Kidney (tissue), 14 donors: ENCODE data around the gene NFATC2. TPM values are rescaled to one million over a fixed set of nuclear protein-coding genes. Genes with fewer than 3 reads are reported as not detected.
A peak's percentile ranks its signal among the peaks of the same experiment; 100 is the strongest.

Experiments
- DNase-seq, 5 donors: peaks; one replicate each; pipeline ENCODE4 v3.0.0-alpha.2; 2013 to 2020
- FAIRE-seq: peaks from 2 replicates; lab custom pipeline; 2012; peaks lifted over from hg19 to GRCh38; lab: Jason Lieb, UNC
- H3K27ac ChIP-seq, 2 donors: one replicate each; pipeline ENCODE4 v1.7.0; 2013; ENCODE audit warnings: low read depth in 2 of 2, low read length in 2 of 2, inconsistent platforms in 1 of 2
- H3K27me3 ChIP-seq: one replicate; pipeline ENCODE4 v1.7.1; 2013; ENCODE audit warnings: low read length, inconsistent platforms; ENCODE audit not compliant: control insufficient read depth, insufficient read depth
- H3K36me3 ChIP-seq, 3 donors: one replicate each; pipeline versions ENCODE4 v1.7.0 to v1.7.1; 2013; ENCODE audit warnings: low read length in 3 of 3, control low read depth in 1 of 3, inconsistent platforms in 1 of 3; ENCODE audit not compliant: insufficient read depth in 3 of 3, control insufficient read depth in 2 of 3
- H3K4me1 ChIP-seq, 3 donors: one replicate each; pipeline versions ENCODE4 v1.7.0 to v1.7.1; 2013; ENCODE audit warnings: low read length in 3 of 3, inconsistent platforms in 1 of 3, low read depth in 1 of 3; ENCODE audit not compliant: control insufficient read depth in 2 of 3, insufficient read depth in 2 of 3
- H3K4me3 ChIP-seq, 3 donors: one replicate each; pipeline versions ENCODE4 v1.7.0 to v1.8.1; 2013; ENCODE audit warnings: low read length in 3 of 3, control low read depth in 1 of 3, inconsistent platforms in 1 of 3
- H3K9ac ChIP-seq, 3 donors: one replicate each; pipeline versions ENCODE4 v1.7.0 to v1.7.1; 2013; ENCODE audit warnings: low read length in 3 of 3, control low read depth in 1 of 3, inconsistent platforms in 1 of 3
- H3K9me3 ChIP-seq, 3 donors: one replicate each; pipeline versions ENCODE4 v1.7.0 to v1.7.1; 2013; ENCODE audit warnings: low read length in 3 of 3, control low read depth in 1 of 3, inconsistent platforms in 1 of 3; ENCODE audit not compliant: control insufficient read depth in 2 of 3, insufficient read depth in 1 of 3
- intact Hi-C: fragments of 100-400 bp; cut with DNase I; formaldehyde crosslinking; loops from one replicate; pipeline ENCODE4 v1.11.1; 2022
- polyA plus RNA-seq: library from polyadenylated mRNA; stranded (reverse); fragments of 350-450 nt; fragmentation: Illumina TruSeq; extraction: RNeasy Lipid Tissue Mini Kit (QIAGEN cat#74804); gene quantifications from one replicate; pipeline ENCODE4 v1.2.3, GENCODE V29; 2014; ENCODE audit warnings: low read depth, low replicate concordance; ENCODE audit not compliant: insufficient read depth
- total RNA-seq: library from RNA; stranded (reverse); fragmentation: NEBNext Ultra II Directional; extraction: Animal tissue kit (Norgen Biotek cat#: 25700); gene quantifications from one replicate; pipeline ENCODE4 v1.2.1, GENCODE V29; 2021
- TF ChIP-seq, protein P1 (sequence below): IDR thresholded peaks from 3 replicates; pipeline ENCODE4 v1.5.1; 2012; ENCODE audit warnings: mild to moderate bottlenecking, moderate library complexity, borderline replicate concordance; ENCODE audit not compliant: insufficient read depth; ENCODE audit errors: extremely low read depth
- donor health status: control.
- donor health status: control.
- donor health status: control.
- donor health status: control.
- donor health status: control.
- donor health status: DM: yes; HTN: yes; CAD: no.
- donor health status: Normal renal cell carcinoma (clear cell type).

Gene NFATC2
- total and polyA plus RNA-seq, 2 donors from 2014 or later = 0.73 to 10.5 TPM

DNA sequence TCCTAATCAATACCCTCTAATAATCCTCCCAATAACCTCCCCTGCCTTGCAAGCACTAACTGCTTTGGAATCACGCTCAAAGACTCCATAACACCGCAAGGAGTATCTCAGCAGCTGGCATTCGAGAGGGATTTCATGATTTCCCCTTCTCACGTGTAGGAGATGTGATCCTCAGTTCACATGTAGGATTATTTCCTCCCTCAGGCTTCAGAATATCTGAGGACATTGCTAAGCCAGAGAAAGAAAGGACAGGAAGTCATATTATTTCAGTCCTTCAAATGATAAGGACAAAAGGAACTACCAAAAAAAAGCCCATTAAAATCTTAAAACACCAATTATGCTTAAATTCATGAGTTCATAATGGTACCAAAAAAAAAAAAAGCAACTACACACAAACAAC is 122.9 kb downstream of the NFATC2 start:
- Histone ChIP-seq H3K27ac (no peak overlapping the region), H3K4me3 (no peak overlapping the region), H3K9me3 (no peaks in the 10 kb centered on the region), H3K36me3 (no peaks in the 10 kb centered on the region), H3K9ac (no peak overlapping the region), H3K4me1 (no peaks in the 10 kb centered on the region), H3K27me3 (no peaks in the 10 kb centered on the region)
- DNase-seq = no peak
- intact Hi-C loops = no loop called here
- no peak for FAIRE-seq
- TF ChIP-seq, protein P1, sequence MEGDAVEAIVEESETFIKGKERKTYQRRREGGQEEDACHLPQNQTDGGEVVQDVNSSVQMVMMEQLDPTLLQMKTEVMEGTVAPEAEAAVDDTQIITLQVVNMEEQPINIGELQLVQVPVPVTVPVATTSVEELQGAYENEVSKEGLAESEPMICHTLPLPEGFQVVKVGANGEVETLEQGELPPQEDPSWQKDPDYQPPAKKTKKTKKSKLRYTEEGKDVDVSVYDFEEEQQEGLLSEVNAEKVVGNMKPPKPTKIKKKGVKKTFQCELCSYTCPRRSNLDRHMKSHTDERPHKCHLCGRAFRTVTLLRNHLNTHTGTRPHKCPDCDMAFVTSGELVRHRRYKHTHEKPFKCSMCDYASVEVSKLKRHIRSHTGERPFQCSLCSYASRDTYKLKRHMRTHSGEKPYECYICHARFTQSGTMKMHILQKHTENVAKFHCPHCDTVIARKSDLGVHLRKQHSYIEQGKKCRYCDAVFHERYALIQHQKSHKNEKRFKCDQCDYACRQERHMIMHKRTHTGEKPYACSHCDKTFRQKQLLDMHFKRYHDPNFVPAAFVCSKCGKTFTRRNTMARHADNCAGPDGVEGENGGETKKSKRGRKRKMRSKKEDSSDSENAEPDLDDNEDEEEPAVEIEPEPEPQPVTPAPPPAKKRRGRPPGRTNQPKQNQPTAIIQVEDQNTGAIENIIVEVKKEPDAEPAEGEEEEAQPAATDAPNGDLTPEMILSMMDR = no peak

DNA sequence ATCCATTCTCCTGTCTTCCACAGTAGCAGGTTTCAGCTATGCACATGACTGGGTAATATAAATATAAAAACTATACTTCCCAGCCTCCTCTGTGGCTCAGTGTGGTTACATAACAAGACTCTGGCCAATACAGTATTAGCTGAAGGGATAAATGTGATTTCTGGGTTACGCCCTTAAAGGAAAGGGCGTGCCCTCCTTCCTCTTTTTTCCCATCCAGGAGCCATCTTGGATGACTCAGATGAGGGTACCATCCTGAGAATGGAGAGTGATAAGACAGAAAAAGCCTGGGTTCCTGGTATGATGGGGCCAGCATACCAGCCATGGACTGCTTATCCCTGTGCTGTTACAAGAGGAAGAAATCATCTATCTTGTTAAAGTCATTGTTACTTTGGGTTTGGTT is 123.3 kb downstream of the NFATC2 start:
- intact Hi-C loops = no loop called here
- no peak overlapping the region for H3K4me3 ChIP-seq
- H3K27me3 ChIP-seq = no peaks in the 10 kb centered on the region
- no peak overlapping the region for H3K27ac ChIP-seq
- H3K36me3 ChIP-seq = no peaks in the 10 kb centered on the region
- no peak for FAIRE-seq
- no peaks in the 10 kb centered on the region for H3K9me3 ChIP-seq
- H3K9ac ChIP-seq = no peak overlapping the region
- H3K4me1 ChIP-seq = no peaks in the 10 kb centered on the region
- TF ChIP-seq, protein P1 = no peak
- DNase-seq = no peak

DNA sequence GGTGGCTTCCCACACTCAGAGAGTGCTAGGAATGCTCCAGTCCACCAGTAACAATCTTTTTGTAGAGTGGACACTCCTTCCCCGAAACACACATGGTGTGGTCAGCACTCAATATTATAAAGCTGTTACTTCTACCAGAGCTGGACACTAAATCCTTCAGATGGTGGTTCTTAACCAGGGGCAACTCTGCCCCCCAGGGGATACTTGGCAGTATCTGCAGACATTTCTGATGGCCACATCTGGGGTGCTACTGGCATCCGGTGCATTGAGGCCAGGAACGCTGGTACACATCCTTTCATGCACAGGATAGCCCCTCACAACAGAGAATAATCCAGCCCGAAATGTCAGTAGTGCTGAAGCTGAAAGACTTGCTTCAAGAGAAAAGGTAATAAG is 124.4 kb downstream of the NFATC2 start:
- H3K9me3 ChIP-seq = no peaks in the 10 kb centered on the region
- FAIRE-seq = no peak
- no peaks in the 10 kb centered on the region for H3K36me3 ChIP-seq
- no peaks in the 10 kb centered on the region for H3K27me3 ChIP-seq
- DNase-seq = peak in 1 of 5 donors; percentile 15
- H3K9ac ChIP-seq = no peak overlapping the region
- no peak overlapping the region for H3K4me3 ChIP-seq
- H3K27ac ChIP-seq = no peak overlapping the region
- intact Hi-C loops = no loop called here
- TF ChIP-seq, protein P1 = no peak
- H3K4me1 ChIP-seq = no peaks in the 10 kb centered on the region
